HepG2 (cell line): Measurements from ENCODE around the gene PTPRH. TPM values are rescaled to one million over a fixed set of nuclear protein-coding genes. Genes with fewer than 3 reads are reported as not detected.

ENCODE experiments used
- DPF2 ChIP-seq: sonication (generic); formaldehyde crosslinking; IDR thresholded peaks from 2 replicates; pipeline ENCODE4 v1.4.0; 2020; ENCODE audit warnings: mild to moderate bottlenecking, low read depth, missing genetic modification reagents, borderline replicate concordance
- FOXP4 ChIP-seq: sonication (generic); formaldehyde crosslinking; IDR thresholded peaks from 2 replicates; pipeline ENCODE4 v1.4.0; 2020; ENCODE audit warnings: missing genetic modification reagents
- GATAD2A ChIP-seq: IDR thresholded peaks from 2 replicates; pipeline ENCODE4 v1.6.1; 2016
- HINFP ChIP-seq: sonication (generic); formaldehyde crosslinking; IDR thresholded peaks from 2 replicates; pipeline ENCODE4 v1.4.0; 2020; ENCODE audit warnings: low read depth, mild to moderate bottlenecking, missing genetic modification reagents
- LBX2 ChIP-seq: sonication (generic); formaldehyde crosslinking; IDR thresholded peaks from 2 replicates; pipeline ENCODE4 v1.5.0; 2020; ENCODE audit warnings: missing genetic modification reagents, mild to moderate bottlenecking, borderline replicate concordance
- MTA3 ChIP-seq: sonication (generic); formaldehyde crosslinking; IDR thresholded peaks from 2 replicates; pipeline ENCODE4 v1.4.0; 2020; ENCODE audit warnings: missing genetic modification reagents
- MYPOP ChIP-seq: sonication (generic); formaldehyde crosslinking; IDR thresholded peaks from 2 replicates; pipeline ENCODE4 v1.8.1; 2023; ENCODE audit warnings: mild to moderate bottlenecking, moderate library complexity, missing genetic modification reagents
- NCOA1 ChIP-seq: sonication (generic); formaldehyde crosslinking; IDR thresholded peaks from 2 replicates; pipeline ENCODE4 v1.9.0; 2021; ENCODE audit warnings: missing genetic modification reagents
- SNAPC5 ChIP-seq: sonication (generic); formaldehyde crosslinking; IDR thresholded peaks from 2 replicates; pipeline ENCODE4 v1.8.1; 2023; ENCODE audit warnings: mild to moderate bottlenecking, missing genetic modification reagents, borderline replicate concordance
- TBP ChIP-seq: sonication (generic); formaldehyde crosslinking; IDR thresholded peaks from 2 replicates; pipeline ENCODE4 v1.5.0; 2020; ENCODE audit warnings: missing genetic modification reagents
- TBX2 ChIP-seq: sonication (generic); formaldehyde crosslinking; IDR thresholded peaks from 2 replicates; pipeline ENCODE4 v1.5.0; 2020; ENCODE audit warnings: missing genetic modification reagents, mild to moderate bottlenecking, borderline replicate concordance
- ZBTB42 ChIP-seq: sonication (generic); formaldehyde crosslinking; IDR thresholded peaks from 2 replicates; pipeline ENCODE4 v1.5.0; 2020; ENCODE audit warnings: mild to moderate bottlenecking, missing genetic modification reagents
- ZBTB49 ChIP-seq: sonication (generic); formaldehyde crosslinking; IDR thresholded peaks from 2 replicates; pipeline ENCODE4 v1.4.0; 2020; ENCODE audit warnings: missing genetic modification reagents, borderline replicate concordance
- ZFP36L1 ChIP-seq: sonication (generic); formaldehyde crosslinking; IDR thresholded peaks from 2 replicates; pipeline ENCODE4 v1.8.0; 2022; ENCODE audit warnings: mild to moderate bottlenecking, missing genetic modification reagents, moderate library complexity
- ZMAT5 ChIP-seq: sonication (generic); formaldehyde crosslinking; IDR thresholded peaks from 2 replicates; pipeline ENCODE4 v1.5.0; 2020; ENCODE audit warnings: mild to moderate bottlenecking, low read depth, missing genetic modification reagents, borderline replicate concordance
- ZNF160 ChIP-seq: sonication (generic); formaldehyde crosslinking; IDR thresholded peaks from 2 replicates; pipeline ENCODE4 v1.8.0; 2022; ENCODE audit warnings: mild to moderate bottlenecking, inconsistent platforms, missing genetic modification reagents
- ZNF382 ChIP-seq: sonication (generic); formaldehyde crosslinking; IDR thresholded peaks from 2 replicates; pipeline ENCODE4 v1.5.0; 2020; ENCODE audit warnings: missing genetic modification reagents, mild to moderate bottlenecking, borderline replicate concordance
- ZNF484 ChIP-seq: sonication (generic); formaldehyde crosslinking; IDR thresholded peaks from 2 replicates; pipeline ENCODE4 v1.5.1; 2020; ENCODE audit warnings: mild to moderate bottlenecking, low read depth, missing genetic modification reagents, borderline replicate concordance
- ZNF550 ChIP-seq: sonication (generic); formaldehyde crosslinking; IDR thresholded peaks from 2 replicates; pipeline ENCODE4 v1.4.0; 2020; ENCODE audit warnings: mild to moderate bottlenecking, missing genetic modification reagents, borderline replicate concordance
- ZNF660 ChIP-seq: sonication (generic); formaldehyde crosslinking; IDR thresholded peaks from 2 replicates; pipeline ENCODE4 v1.5.1; 2020; ENCODE audit warnings: mild to moderate bottlenecking, low read depth, missing genetic modification reagents, borderline replicate concordance
- polyA plus RNA-seq, 8 experiments: library from polyadenylated mRNA; depleted of rRNA in 3 of 8; stranded (reverse) in 7 of 8; unstranded in 1 of 8; fragments of >200 nt; fragmentation: Illumina TruSeq in 4 of 8; extraction: Trizol in 4 of 8; gene quantifications; 2 replicates each; pipeline versions ENCODE4 v1.2.1 to v1.2.3, GENCODE V29; 2011 to 2016; ENCODE audit warnings: low read depth in 4 of 8, missing spikeins in 1 of 8, mixed read lengths in 1 of 8; ENCODE audit not compliant: insufficient read depth in 1 of 8
- total RNA-seq, 5 experiments: library from RNA; depleted of rRNA; stranded (reverse); fragments of >200 nt; fragmentation: Illumina TruSeq; extraction: Trizol; gene quantifications; 2 replicates each; pipeline ENCODE4 v1.2.3, GENCODE V29; 2016; ENCODE audit warnings: low read depth in 1 of 5

Gene PTPRH
- total and polyA plus RNA-seq, 2 of the 13 experiments (the other 11 are each of a cell fraction or from before 2014, with no cell fraction given), result 14.7 to 125 TPM

GRCh38 chr19:55206664-55207500 lies 2.4 kb downstream of the PTPRH start (continued):
- TF ChIP-seq MYPOP, result peak; percentile 71; the same call in 1 of the 2 replicates
- no peak for TF ChIP-seq ZNF160
- TF ChIP-seq LBX2 (CRISPR knock-in tag), result no peak; the same call in 1 of the 2 replicates
- no peak for TF ChIP-seq ZBTB49 (CRISPR knock-in tag)
- TF ChIP-seq MTA3 (CRISPR knock-in tag), result no peak
- peak; percentile 67; the same call in 1 of the 2 replicates for TF ChIP-seq NCOA1
- no peak for TF ChIP-seq TBP (CRISPR knock-in tag)
- no peak for TF ChIP-seq ZNF382 (CRISPR knock-in tag)
- no peak for TF ChIP-seq ZNF660 (CRISPR knock-in tag)
- TF ChIP-seq GATAD2A (CRISPR knock-in tag), result peak; percentile 70
- no peak for TF ChIP-seq ZNF484
- TF ChIP-seq ZNF550 (CRISPR knock-in tag), result no peak
- peak; percentile 27; the same call in 1 of the 2 replicates for TF ChIP-seq DPF2
- peak; percentile 61; the same call in 1 of the 2 replicates for TF ChIP-seq HINFP (CRISPR knock-in tag)
- TF ChIP-seq ZBTB42, result no peak
- peak; percentile 92; the same call in 1 of the 2 replicates for TF ChIP-seq SNAPC5
- peak; percentile 82; the same call in 1 of the 2 replicates for TF ChIP-seq ZFP36L1 (CRISPR knock-in tag)
- TF ChIP-seq TBX2 (CRISPR knock-in tag), result peak; percentile 84
- no peak for TF ChIP-seq ZMAT5
- TF ChIP-seq FOXP4 (CRISPR knock-in tag), result peak; percentile 77
